ENCODE measurements around the gene EFNB3.

The EFNB3 gene

DNA sequence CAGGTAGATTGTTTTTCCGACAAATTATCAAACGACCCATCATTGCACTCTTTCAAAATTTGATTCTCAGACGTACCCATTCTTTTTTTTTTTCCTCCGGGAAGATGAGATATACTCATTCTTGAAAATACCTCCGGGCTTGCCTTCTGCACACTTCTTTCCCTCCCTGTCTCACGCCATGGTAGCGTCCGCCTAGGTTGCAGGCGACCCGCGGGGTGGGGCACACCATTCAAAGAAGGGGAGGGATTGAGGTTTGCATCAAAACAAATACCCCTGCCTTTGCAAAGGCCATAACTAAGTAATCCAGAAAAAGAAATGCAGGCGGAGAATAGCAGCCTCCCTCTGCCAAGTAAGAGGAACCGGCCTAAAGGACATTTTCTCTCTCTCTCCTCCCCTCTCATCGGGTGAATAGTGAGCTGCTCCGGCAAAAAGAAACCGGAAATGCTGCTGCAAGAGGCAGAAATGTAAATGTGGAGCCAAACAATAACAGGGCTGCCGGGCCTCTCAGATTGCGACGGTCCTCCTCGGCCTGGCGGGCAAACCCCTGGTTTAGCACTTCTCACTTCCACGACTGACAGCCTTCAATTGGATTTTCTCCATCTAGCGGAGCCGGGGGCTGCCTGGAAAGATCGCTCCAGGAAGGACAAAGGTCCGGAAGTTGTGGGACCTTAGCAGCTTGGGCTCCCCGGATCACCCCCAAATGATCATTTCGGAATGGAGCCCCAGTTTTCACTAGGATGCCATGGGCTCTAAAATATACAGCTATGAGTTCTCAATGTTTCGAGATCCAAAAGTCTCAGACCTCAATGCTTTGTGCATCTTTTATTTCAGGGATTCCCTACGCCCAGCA lies 18.6 kb upstream of the EFNB3 start:
- in situ Hi-C loops (cut with HindIII; ENCODE audit: low pct_unique_long_range_greater_than_20kb, low sequenced_read_pairs) = no loop called here
- DNase-seq (ENCODE audit: low read depth in 1 of 2, low spot score in 1 of 2) = peak in 1 of 2 experiments; percentile 21
- no peak for TF ChIP-seq JUND (IDR thresholded peaks at IDR 0.05; ENCODE audit: low read depth)

DNA sequence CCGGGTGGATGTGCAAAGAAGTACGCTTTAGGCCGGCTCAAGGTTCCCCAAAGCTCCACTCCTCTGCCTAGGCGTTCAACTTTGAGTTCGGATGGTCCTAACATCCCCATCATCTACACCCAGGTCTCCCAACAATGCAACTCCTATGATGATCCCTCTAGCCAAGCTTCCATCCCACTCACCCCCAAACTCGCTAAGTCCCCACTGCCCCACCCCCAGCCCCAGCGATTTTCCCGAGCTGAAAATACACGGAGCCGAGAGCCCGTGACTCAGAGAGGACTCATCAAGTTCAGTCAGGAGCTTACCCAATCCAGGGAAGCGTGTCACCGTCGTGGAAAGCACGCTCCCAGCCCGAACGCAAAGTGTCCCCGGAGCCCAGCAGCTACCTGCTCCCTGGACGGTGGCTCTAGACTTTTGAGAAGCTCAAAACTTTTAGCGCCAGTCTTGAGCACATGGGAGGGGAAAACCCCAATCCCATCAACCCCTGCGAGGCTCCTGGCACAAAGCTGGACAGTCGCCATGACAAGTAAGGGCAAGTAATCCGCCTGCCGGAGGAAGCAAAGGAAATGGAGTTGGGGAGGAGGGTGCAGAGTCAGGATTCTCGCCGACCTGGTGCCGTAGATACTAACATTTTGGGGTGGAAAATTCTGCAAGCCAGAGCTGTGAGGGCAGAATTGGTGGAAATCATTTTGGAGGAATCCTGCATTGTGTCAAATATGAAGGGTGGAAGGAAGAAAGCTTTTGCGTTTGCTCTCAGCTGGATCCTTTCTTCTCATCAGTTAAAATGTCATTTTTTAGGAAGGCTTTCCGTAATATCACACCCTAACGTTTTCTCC lies 17.7 kb upstream of the EFNB3 start, which contains the start of gene TP53:
TP53 (minus strand) TSS at position 419 of the 836 bp plus-strand sequence. CDS start 10,896 bp downstream, outside the sequence.
- DNase-seq (ENCODE audit: low read depth in 1 of 2, low spot score in 1 of 2) = peak; percentile 33 to 95
- in situ Hi-C loops (cut with HindIII; ENCODE audit: low pct_unique_long_range_greater_than_20kb, low sequenced_read_pairs) = no loop called here
- no peak for TF ChIP-seq JUND (IDR thresholded peaks at IDR 0.05; ENCODE audit: low read depth)

DNA sequence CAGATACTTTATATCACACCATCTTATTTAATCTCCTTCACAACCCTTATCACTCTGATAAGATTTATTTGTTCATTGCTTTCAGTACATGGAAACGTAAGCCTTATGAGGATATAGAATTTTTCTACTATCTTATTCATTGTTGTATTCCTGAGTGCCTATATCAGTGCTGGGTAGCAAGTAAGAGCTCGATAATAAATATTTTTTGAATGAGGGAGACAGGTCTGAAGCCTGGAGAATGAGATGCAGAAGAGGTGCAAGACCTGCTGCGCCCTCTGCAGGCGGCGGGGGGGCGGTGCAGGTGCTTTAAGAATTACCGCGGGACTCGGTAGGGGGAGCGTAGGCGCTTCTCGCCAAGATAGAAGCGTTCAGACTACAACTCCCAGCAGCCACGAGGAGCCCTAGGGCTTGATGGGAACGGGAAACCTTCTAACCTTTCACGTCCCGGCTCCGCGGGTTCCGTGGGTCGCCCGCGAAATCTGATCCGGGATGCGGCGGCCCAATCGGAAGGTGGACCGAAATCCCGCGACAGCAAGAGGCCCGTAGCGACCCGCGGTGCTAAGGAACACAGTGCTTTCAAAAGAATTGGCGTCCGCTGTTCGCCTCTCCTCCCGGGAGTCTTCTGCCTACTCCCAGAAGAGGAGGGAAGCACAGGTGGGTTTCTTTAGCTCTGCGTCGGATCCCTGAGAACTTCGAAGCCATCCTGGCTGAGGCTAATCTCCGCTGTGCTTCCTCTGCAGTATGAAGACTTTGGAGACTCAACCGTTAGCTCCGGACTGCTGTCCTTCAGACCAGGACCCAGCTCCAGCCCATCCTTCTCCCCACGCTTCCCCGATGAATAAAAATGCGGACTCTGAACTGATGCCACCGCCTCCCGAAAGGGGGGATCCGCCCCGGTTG lies 16.8 kb upstream of the EFNB3 start, which contains the start of gene WRAP53:
WRAP53 (plus strand) TSS at position 570 of the 900 bp plus-strand sequence; CDS start at position 742, 172 bp downstream.
- no peak for TF ChIP-seq JUND (IDR thresholded peaks at IDR 0.05; ENCODE audit: low read depth)
- DNase-seq (ENCODE audit: low read depth in 1 of 2, low spot score in 1 of 2) = peak; percentile 64 to 99
- in situ Hi-C loops (cut with HindIII; ENCODE audit: low pct_unique_long_range_greater_than_20kb, low sequenced_read_pairs) = no loop called here

DNA sequence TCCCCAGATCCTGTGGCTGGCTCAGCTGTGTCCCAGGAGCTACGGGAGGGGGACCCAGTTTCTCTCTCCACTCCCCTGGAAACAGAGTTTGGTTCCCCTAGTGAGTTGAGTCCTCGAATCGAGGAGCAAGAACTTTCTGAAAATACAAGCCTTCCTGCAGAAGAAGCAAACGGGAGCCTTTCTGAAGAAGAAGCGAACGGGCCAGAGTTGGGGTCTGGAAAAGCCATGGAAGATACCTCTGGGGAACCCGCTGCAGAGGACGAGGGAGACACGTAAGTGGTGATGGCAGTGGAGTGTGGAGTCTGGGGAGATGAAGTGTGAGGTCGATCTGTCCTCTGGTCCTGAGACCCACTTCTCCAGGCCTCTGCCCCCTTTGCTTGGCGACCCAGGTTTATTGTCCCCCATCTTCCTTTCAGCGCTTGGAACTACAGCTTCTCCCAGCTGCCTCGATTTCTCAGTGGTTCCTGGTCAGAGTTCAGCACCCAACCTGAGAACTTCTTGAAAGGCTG lies 16.1 kb upstream of the EFNB3 start:
- TF ChIP-seq JUND (IDR thresholded peaks at IDR 0.05; ENCODE audit: low read depth) = no peak
- DNase-seq (ENCODE audit: low read depth in 1 of 2, low spot score in 1 of 2) = no peak
- in situ Hi-C loops (cut with HindIII; ENCODE audit: low pct_unique_long_range_greater_than_20kb, low sequenced_read_pairs) = no loop called here

DNA sequence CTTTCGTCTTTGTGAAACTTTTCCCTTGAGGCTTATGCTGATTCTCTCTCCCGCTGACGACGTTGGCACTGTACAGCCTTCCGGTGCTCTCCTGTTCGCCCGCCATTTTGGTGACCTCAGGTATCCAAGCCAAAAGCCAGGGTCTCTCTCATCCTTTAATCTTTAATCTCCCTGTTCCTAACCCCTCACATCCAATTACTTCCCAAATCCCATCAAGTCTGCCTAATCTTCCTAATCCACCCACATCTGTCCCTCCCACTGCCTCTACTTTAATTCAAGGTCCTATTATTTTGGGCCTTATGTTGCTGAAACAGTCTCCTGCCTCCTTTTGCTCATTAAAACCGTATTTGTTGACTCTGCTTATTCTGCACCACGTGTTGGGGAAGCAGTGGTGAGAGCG lies 9.4 kb upstream of the EFNB3 start:
- in situ Hi-C loops (cut with HindIII; ENCODE audit: low pct_unique_long_range_greater_than_20kb, low sequenced_read_pairs) = no loop called here
- no peak for DNase-seq (ENCODE audit: low read depth in 1 of 2, low spot score in 1 of 2)

DNA sequence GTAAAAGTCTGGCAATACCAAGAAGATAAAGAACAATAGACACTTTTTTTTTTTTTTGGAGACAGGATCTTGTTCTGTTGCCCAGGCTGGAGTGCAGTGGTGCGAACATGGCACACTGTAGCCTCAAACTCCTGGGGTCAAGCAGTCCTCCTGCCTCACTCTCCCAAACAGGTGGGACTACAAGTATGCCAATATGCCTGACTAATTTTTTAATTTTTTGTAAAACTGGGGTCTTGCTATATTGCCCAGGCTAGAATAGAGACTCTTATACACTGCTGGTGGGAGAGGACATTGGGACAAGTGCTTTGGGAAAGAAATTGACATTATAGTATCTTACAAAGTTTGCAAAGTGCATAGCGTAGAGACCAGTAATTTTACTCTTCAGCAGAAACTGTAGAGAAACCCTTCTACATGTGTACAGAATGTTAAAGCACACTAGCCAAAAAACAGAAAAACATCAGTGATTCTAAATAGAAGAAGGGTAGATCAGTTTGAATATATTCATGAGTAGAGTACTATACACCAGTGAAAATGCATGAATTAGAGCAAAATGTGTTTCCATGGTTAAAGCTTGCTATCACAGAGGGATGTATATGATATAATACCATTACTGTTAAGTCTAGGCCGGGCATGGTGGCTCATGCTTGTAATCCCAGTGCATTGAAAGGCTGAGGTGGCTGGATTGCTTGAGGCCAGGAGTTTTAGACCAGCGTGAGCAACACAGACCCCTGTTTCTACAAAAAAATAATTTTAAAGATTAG lies 7.0 kb upstream of the EFNB3 start:
- in situ Hi-C loops (cut with HindIII; ENCODE audit: low pct_unique_long_range_greater_than_20kb, low sequenced_read_pairs) = no loop called here
- no peak for DNase-seq (ENCODE audit: low read depth in 1 of 2, low spot score in 1 of 2)
- TF ChIP-seq JUND (IDR thresholded peaks at IDR 0.05; ENCODE audit: low read depth) = no peak

More for the DNA sequence above, 9.4 kb upstream of the EFNB3 start:
- TF ChIP-seq JUND (IDR thresholded peaks at IDR 0.05; ENCODE audit: low read depth) = no peak

DNA sequence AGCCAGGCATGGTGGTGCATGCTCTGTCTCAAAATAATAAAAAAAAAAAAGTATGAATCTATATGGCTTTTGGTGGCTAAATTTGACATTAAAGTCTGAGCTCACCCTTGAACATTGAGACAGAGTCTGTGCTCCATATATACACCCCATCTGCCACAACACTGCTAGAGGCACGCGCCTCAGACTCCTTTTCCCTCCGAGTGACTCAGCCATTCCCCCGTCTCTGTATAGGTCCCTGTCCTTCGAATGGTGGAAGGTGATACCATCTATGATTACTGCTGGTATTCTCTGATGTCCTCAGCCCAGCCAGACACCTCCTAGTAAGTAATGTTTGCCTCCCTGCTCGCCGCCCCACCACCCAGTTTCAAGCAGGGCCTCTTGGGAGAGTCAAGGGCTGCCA lies 4.5 kb upstream of the EFNB3 start:
- DNase-seq (ENCODE audit: low read depth in 1 of 2, low spot score in 1 of 2) = no peak
- in situ Hi-C loops (cut with HindIII; ENCODE audit: low pct_unique_long_range_greater_than_20kb, low sequenced_read_pairs) = no loop called here
- no peak for TF ChIP-seq JUND (IDR thresholded peaks at IDR 0.05; ENCODE audit: low read depth)

DNA sequence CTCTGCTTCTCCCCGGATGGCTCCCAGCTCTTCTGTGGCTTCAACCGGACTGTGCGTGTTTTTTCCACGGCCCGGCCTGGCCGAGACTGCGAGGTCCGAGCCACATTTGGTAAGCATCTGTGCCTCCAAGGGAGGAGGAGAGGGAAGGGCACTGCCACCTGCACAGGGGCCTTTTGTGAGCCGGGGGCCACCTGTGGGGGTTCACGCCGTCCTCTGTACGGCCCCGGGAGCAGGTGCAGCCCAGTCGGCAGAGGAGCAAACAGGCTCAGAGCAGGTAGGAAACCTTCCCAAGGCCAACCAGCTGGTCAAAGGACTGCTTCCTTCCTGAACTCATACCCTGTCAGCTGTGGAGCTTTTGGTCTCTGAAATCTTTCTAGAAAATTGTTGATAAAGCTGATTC lies 3.3 kb upstream of the EFNB3 start:
- in situ Hi-C loops (cut with HindIII; ENCODE audit: low pct_unique_long_range_greater_than_20kb, low sequenced_read_pairs) = no loop called here
- DNase-seq (ENCODE audit: low read depth in 1 of 2, low spot score in 1 of 2) = no peak
- no peak for TF ChIP-seq JUND (IDR thresholded peaks at IDR 0.05; ENCODE audit: low read depth)

DNA sequence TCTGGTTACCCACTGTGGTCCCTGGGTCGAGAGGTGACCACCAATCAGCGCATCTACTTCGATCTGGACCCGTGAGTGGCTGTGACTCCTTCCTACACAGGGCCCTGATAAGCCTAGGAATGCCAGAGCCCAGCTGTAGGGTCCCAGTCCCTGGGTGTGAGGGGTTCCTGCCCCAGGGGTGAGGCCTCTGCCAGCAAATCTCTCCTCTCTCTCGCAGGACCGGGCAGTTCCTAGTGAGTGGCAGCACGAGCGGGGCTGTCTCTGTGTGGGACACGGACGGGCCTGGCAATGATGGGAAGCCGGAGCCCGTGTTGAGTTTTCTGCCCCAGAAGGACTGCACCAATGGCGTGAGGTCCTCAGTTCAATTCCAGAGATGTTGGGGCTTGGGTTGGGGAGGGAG lies 2.2 kb upstream of the EFNB3 start:
- in situ Hi-C loops (cut with HindIII; ENCODE audit: low pct_unique_long_range_greater_than_20kb, low sequenced_read_pairs) = no loop called here
- no peak for DNase-seq (ENCODE audit: low read depth in 1 of 2, low spot score in 1 of 2)
- TF ChIP-seq JUND (IDR thresholded peaks at IDR 0.05; ENCODE audit: low read depth) = no peak

DNA sequence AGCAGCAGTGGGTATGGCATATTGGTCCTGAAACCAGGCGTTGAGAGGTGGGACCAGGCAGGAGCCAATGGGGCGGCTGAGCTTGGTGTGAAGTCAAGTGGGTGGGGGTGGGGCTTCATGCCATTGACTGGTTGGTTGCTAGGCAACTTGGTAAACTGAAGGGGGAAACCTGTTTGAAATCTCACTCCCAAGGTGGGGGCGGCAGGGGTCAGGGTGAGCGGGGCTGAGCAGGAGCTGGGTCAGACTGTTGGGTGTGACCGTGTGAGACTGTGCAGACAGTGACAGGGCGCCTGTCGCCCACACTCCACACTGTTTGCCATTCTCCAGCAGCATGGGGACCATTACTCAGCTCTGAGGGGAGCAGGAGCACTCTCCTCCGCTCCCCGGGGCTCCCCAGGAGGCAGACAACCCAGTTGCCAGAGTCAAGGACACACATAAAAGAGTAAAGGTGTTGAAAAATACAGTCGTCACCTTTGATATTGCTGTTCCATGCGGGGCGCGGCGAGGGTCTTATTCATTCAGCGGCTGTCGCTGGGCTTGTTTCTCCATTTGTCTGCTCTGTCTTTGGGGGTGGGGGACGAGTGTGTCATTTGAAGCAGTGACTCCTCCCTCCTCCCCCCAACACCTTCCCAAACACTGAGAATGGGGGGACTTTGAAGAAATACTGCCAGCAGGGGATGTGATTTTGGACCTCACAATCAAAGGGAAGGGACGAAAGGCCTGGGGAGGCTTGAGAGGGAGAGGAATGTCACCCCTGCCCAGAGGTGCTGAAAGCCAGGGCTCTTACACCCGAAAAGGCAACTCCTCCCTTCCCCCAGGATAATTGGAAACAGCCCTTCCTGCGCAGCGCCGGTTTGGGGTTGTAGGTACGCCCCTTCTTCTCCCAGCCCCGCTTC lies 1.2 kb upstream of the EFNB3 start:
- DNase-seq (ENCODE audit: low read depth in 1 of 2, low spot score in 1 of 2) = peak in 1 of 2 experiments; percentile 57
- TF ChIP-seq JUND (IDR thresholded peaks at IDR 0.05; ENCODE audit: low read depth) = no peak
- in situ Hi-C loops (cut with HindIII; ENCODE audit: low pct_unique_long_range_greater_than_20kb, low sequenced_read_pairs) = no loop called here
